ENCODE results near the gene B4GALT6.
"Not testable (repeated sequence)": the region's sequence is repeated elsewhere in the genome, so short reads cannot be mapped to it uniquely, and the experiment has no call there.

Gene B4GALT6

DNA sequence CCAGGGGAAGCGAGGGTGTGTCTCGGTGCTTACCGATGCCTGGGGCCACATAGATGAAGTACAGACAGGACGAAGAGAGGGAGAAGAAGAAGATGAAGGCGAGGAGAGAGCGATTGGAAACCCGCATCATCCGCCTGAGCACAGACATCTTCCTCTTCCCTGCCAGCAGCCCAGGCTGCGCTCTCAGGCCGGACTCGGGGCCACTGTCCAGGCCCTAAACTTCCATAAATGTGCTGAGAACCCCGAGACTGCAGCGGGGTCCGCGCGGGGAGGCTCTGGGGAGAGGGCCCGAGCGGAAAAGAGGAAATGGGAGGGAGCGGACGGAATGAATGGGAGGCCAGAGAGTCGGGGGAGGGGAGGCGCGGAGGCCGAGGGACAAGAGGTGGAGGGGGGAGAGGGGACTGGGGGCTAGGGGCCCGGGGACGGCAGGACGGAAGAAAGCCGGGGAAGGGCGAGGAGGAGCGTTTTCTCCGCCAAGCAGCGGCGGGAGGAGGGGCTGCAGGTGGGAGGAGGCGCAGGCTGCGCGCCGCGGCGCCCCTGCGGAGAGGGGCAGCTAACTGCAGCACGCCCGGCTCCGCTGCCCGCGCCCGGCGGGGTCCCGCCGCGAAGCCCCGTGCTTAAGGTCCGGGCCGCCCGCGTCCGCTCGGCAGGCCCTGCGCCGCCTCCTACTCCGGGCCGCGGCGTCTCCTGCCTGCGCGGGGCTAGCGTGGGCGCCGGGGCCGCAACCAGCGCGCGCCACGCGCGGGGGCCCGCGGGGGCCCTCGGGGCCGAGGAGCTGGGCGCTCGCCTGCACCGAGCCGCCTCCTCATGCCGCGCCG, at the start of gene B4GALT6:
TSS of gene B4GALT6 (minus strand) at position 303 of the 818 bp plus-strand sequence. CDS start at position 148, 155 bp downstream.
- peak; percentile 32 for DNase-seq

- no peak for DNase-seq
Measured at GRCh38 chr18:31731628-31732027, 47.2 kb upstream of the B4GALT6 start.

DNA sequence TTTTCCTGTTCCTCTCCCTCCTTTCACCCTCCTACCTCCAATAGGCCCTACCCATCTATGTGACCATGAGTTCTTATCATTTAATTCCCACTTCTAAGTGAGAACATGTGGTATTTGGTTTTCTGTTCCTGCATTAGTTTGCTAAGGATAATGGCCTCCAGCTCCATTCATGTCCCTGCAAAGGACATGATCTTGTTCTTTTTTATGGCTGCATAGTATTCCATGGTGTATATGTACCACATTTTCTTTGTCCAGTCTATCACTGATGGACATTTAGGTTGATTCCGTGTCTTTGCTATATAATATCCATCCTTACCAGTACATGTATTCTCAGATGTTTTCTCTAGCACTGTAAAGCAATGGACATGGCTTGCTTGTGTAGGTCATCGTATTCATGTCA, 44.8 kb upstream of the B4GALT6 start:
- DNase-seq, result not testable (repeated sequence)

- no peak for DNase-seq
Measured at GRCh38 chr18:31723990-31724711, 39.8 kb upstream of the B4GALT6 start.

GRCh38 chr18:31723639-31723989, 39.2 kb upstream of the B4GALT6 start:
- no peak for DNase-seq

DNA sequence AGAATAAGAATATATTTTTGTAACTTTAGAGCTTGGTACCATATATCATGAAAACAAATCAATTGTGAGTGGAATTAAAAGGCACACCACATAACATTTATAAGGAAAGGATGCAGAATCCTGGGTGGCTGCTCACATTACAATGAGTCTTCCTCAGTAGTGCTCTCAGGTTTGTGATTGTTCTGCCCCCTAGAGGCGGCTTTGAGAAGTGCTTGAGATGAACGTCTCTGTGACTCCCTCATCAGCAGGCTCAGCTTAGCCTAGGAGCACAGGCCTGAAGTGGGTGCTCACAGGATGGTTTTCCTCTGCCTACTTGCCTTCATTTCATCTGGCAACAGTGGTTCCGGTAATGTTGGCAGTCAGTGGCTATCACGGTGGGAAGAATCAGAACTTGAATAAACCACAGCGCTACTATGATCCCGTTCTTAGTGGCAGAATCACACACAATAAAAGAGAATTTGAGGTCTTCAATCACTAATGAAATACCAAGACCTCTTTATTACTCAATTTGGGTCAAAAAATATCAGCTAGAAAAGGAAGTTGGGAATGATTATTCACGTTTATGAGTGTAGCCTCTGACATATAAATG, 38.1 kb upstream of the B4GALT6 start:
- peak; percentile 89 for DNase-seq

GRCh38 chr18:31721601-31722000, 37.2 kb upstream of the B4GALT6 start:
- DNase-seq, result no peak

GRCh38 chr18:31720867-31721266, 36.5 kb upstream of the B4GALT6 start:
- DNase-seq, result no peak

- DNase-seq, result no peak
Measured at GRCh38 chr18:31719363-31720006, 35.1 kb upstream of the B4GALT6 start.

GRCh38 chr18:31718386-31718785, 34.0 kb upstream of the B4GALT6 start:
- DNase-seq, result no peak

DNA sequence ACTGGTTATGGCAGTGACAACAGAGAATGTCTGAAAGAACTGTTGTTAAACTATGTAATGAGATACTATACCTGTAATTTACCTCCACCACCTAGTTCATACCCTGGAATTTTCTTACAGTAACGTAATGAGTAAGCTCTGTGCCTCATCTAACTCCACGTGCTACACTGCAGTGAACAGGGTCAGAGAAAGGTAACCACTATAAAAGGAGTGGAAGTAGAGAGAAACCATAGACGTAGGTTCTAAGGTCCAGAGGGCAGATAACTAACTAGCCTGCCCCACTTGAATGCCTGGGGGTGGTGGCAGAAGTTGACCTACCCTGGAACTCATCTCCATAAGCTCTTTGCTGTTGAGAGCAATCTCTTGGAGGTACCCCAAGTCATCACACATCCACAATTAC, 32.0 kb upstream of the B4GALT6 start:
- no peak for DNase-seq

- no peak for DNase-seq
Measured at GRCh38 chr18:31711365-31712172, 27.2 kb upstream of the B4GALT6 start.

GRCh38 chr18:31710826-31711225, 26.4 kb upstream of the B4GALT6 start:
- no peak for DNase-seq

DNA sequence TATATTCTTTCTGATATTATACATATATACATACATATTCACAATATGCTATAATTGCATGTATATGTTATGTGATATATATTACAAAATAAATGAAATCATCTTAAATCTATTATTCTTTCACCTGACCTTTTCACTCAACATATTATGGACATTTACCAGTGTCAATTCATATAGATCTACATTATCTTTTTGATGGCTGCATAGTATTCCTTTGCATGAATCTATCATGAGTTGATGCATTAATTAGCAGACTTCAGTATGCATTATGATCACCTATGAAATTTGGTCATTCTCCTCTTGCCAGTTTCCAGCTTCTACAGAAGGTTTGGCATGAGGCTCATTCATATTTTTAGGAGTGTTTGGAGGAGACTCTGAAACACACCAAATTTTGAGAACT, 23.4 kb upstream of the B4GALT6 start:
- DNase-seq, result no peak

DNA sequence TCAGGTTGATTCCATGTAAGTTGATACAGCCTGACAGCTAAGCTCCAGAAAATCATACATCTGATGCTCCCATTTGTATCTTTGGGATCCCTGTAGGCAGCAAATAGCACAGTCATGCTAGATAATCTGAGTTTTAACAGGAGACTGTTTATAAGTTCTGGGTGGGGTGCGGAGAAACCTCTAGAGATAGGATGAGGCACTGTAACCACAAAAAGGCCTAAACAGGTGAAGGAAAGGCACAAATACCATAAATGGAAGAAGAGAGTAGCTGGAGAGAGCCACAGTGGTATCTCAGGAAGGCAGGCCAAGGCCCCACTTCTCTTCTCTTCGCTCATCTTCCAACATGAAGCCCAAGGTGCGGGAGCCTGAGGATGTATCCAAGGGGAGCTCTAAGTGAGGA, 18.1 kb upstream of the B4GALT6 start:
- DNase-seq, result no peak

GRCh38 chr18:31701744-31702143, 17.4 kb upstream of the B4GALT6 start:
- DNase-seq, result no peak

GRCh38 chr18:31700990-31701389, 16.6 kb upstream of the B4GALT6 start:
- no peak for DNase-seq

- DNase-seq, result no peak
Measured at GRCh38 chr18:31697351-31698298, 13.2 kb upstream of the B4GALT6 start.

GRCh38 chr18:31695989-31696388, 11.6 kb upstream of the B4GALT6 start:
- DNase-seq, result no peak

GRCh38 chr18:31694297-31694696, 9.9 kb upstream of the B4GALT6 start:
- DNase-seq, result no peak

DNA sequence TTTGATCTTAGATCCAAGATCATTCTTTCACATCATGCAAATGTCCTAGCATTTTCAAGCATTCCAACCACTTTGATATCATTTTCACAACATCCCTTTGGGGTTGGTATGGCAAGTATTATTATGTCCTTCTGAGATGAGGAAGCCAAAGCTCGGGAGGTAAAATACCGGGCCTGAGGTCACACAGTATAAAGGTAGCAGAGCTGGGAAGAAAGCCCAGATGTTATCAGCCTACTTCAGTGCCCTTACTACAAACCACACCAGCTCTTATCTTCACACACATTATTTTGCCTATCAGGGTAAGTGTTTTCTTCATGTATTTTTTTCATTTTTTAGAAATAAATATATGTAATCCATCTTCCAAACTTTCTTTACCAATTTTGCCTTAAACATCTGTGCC, 4.2 kb upstream of the B4GALT6 start:
- DNase-seq, result no peak

Measured in stimulated activated CD8-positive, alpha-beta memory T cell treated with anti-CD3 and anti-CD28 coated beads, Interleukin-4, amount 100 ng/mL, for 48 hours (primary cell).